ENCODE data around the gene ANKUB1.

ANKUB1 gene

GRCh38 chr3:149753717-149754116 is 38.6 kb downstream of the ANKUB1 start:
- no peaks in the 10 kb centered on the region for H3K9me3 Mint-ChIP-seq (ENCODE audit: low read depth)

GRCh38 chr3:149752788-149753136 is 39.6 kb downstream of the ANKUB1 start:
- H3K27me3 Mint-ChIP-seq: no peaks in the 10 kb centered on the region
- no peaks in the 10 kb centered on the region for H3K9me3 Mint-ChIP-seq (ENCODE audit: low read depth)
- peak overlapping the region; percentile 96 for H3K4me3 Mint-ChIP-seq
- peaks cover 4% of the 10 kb centered on the region for H3K36me3 Mint-ChIP-seq
- H3K27ac Mint-ChIP-seq: peak overlapping the region; percentile 91
- H3K4me1 Mint-ChIP-seq (ENCODE audit: low read depth): peaks cover 31% of the 10 kb centered on the region

More at GRCh38 chr3:149753717-149754116, 38.6 kb downstream of the ANKUB1 start:
- Mint-ChIP-seq H3K4me3 (peak overlapping the region; percentile 96), H3K27ac (no peak overlapping the region), H3K36me3 (peaks cover 4% of the 10 kb centered on the region), H3K27me3 (no peaks in the 10 kb centered on the region), H3K4me1 (ENCODE audit: low read depth) (peaks cover 31% of the 10 kb centered on the region)

- no peaks in the 10 kb centered on the region for H3K9me3 Mint-ChIP-seq (ENCODE audit: low read depth)
- no peaks in the 10 kb centered on the region for H3K27me3 Mint-ChIP-seq
- peak within 1 kb of the TSS; percentile 91 for H3K27ac Mint-ChIP-seq
- H3K4me1 Mint-ChIP-seq (ENCODE audit: low read depth): peaks cover 33% of the 10 kb centered on the region
- peaks cover 6% of the 10 kb centered on the region for H3K36me3 Mint-ChIP-seq
- peak within 1 kb of the TSS; percentile 96 for H3K4me3 Mint-ChIP-seq
These were observed 40.1 kb downstream of the ANKUB1 start, which contains the start of gene COMMD2 for GRCh38 chr3:149752051-149752787. COMMD2 (minus strand) TSS chr3:149752489; CDS start chr3:149752444, 45 bp downstream.

- Mint-ChIP-seq H3K9me3 (ENCODE audit: low read depth) (no peaks in the 10 kb centered on the region), H3K27me3 (no peaks in the 10 kb centered on the region), H3K27ac (peak overlapping the region; percentile 91), H3K4me3 (peak overlapping the region; percentile 96), H3K4me1 (ENCODE audit: low read depth) (peaks cover 35% of the 10 kb centered on the region), H3K36me3 (peaks cover 11% of the 10 kb centered on the region)
These were observed 40.8 kb downstream of the ANKUB1 start for GRCh38 chr3:149751551-149751950.

- Mint-ChIP-seq H3K4me1 (ENCODE audit: low read depth) (peaks cover 20% of the 10 kb centered on the region), H3K36me3 (peaks cover 15% of the 10 kb centered on the region), H3K27me3 (no peaks in the 10 kb centered on the region), H3K27ac (no peak overlapping the region), H3K9me3 (ENCODE audit: low read depth) (no peaks in the 10 kb centered on the region), H3K4me3 (no peak overlapping the region)
These were observed 47.7 kb downstream of the ANKUB1 start for GRCh38 chr3:149744606-149745005.

- H3K27me3 Mint-ChIP-seq: no peaks in the 10 kb centered on the region
- H3K36me3 Mint-ChIP-seq: peaks cover 15% of the 10 kb centered on the region
- no peaks in the 10 kb centered on the region for H3K9me3 Mint-ChIP-seq (ENCODE audit: low read depth)
- H3K27ac Mint-ChIP-seq: no peak overlapping the region
- H3K4me1 Mint-ChIP-seq (ENCODE audit: low read depth): peaks cover 20% of the 10 kb centered on the region
- no peak overlapping the region for H3K4me3 Mint-ChIP-seq
These were observed 48.2 kb downstream of the ANKUB1 start for GRCh38 chr3:149744151-149744550.

GRCh38 chr3:149739396-149739795 is 53.0 kb downstream of the ANKUB1 start:
- H3K27ac Mint-ChIP-seq: no peak overlapping the region
- H3K4me1 Mint-ChIP-seq (ENCODE audit: low read depth): peaks cover 2% of the 10 kb centered on the region
- no peak overlapping the region for H3K4me3 Mint-ChIP-seq
- no peaks in the 10 kb centered on the region for H3K27me3 Mint-ChIP-seq
- no peaks in the 10 kb centered on the region for H3K9me3 Mint-ChIP-seq (ENCODE audit: low read depth)
- peaks cover 6% of the 10 kb centered on the region for H3K36me3 Mint-ChIP-seq

GRCh38 chr3:149738876-149739275 is 53.5 kb downstream of the ANKUB1 start:
- Mint-ChIP-seq H3K27ac (no peak overlapping the region), H3K4me1 (ENCODE audit: low read depth) (peaks cover 1% of the 10 kb centered on the region), H3K9me3 (ENCODE audit: low read depth) (no peaks in the 10 kb centered on the region), H3K36me3 (peaks cover 6% of the 10 kb centered on the region), H3K4me3 (no peak overlapping the region), H3K27me3 (no peaks in the 10 kb centered on the region)

- no peak overlapping the region for H3K27ac Mint-ChIP-seq
- no peak overlapping the region for H3K4me3 Mint-ChIP-seq
- H3K27me3 Mint-ChIP-seq: no peaks in the 10 kb centered on the region
- H3K4me1 Mint-ChIP-seq (ENCODE audit: low read depth): no peaks in the 10 kb centered on the region
- no peaks in the 10 kb centered on the region for H3K9me3 Mint-ChIP-seq (ENCODE audit: low read depth)
- H3K36me3 Mint-ChIP-seq: peaks cover 6% of the 10 kb centered on the region
These were observed 55.5 kb downstream of the ANKUB1 start for GRCh38 chr3:149736953-149737205.

GRCh38 chr3:149736175-149736952 is 56.0 kb downstream of the ANKUB1 start:
- Mint-ChIP-seq H3K4me3 (no peak overlapping the region), H3K27ac (no peak overlapping the region), H3K27me3 (no peaks in the 10 kb centered on the region), H3K36me3 (peaks cover 4% of the 10 kb centered on the region), H3K9me3 (ENCODE audit: low read depth) (no peaks in the 10 kb centered on the region), H3K4me1 (ENCODE audit: low read depth) (no peaks in the 10 kb centered on the region)

GRCh38 chr3:149732234-149732633 is 60.1 kb downstream of the ANKUB1 start:
- no peaks in the 10 kb centered on the region for H3K9me3 Mint-ChIP-seq (ENCODE audit: low read depth)
- no peak overlapping the region for H3K4me3 Mint-ChIP-seq
- peaks cover 2% of the 10 kb centered on the region for H3K36me3 Mint-ChIP-seq
- H3K27ac Mint-ChIP-seq: no peak overlapping the region
- H3K4me1 Mint-ChIP-seq (ENCODE audit: low read depth): no peaks in the 10 kb centered on the region
- H3K27me3 Mint-ChIP-seq: no peaks in the 10 kb centered on the region

- Mint-ChIP-seq H3K4me1 (ENCODE audit: low read depth) (no peaks in the 10 kb centered on the region), H3K27ac (no peak overlapping the region), H3K4me3 (no peak overlapping the region), H3K9me3 (ENCODE audit: low read depth) (peaks cover 4% of the 10 kb centered on the region), H3K27me3 (peaks cover 2% of the 10 kb centered on the region), H3K36me3 (peaks cover 6% of the 10 kb centered on the region)
These were observed 64.7 kb downstream of the ANKUB1 start for GRCh38 chr3:149727656-149728055.

- Mint-ChIP-seq H3K36me3 (peaks cover 6% of the 10 kb centered on the region), H3K27ac (no peak overlapping the region), H3K4me3 (no peak overlapping the region), H3K9me3 (ENCODE audit: low read depth) (peaks cover 8% of the 10 kb centered on the region), H3K27me3 (peaks cover 2% of the 10 kb centered on the region), H3K4me1 (ENCODE audit: low read depth) (no peaks in the 10 kb centered on the region)
These were observed 65.5 kb downstream of the ANKUB1 start for GRCh38 chr3:149726716-149727407.

GRCh38 chr3:149723781-149724180 is 68.6 kb downstream of the ANKUB1 start:
- Mint-ChIP-seq H3K4me3 (no peak overlapping the region), H3K36me3 (peaks cover 10% of the 10 kb centered on the region), H3K4me1 (ENCODE audit: low read depth) (no peaks in the 10 kb centered on the region), H3K27me3 (peaks cover 2% of the 10 kb centered on the region), H3K27ac (no peak overlapping the region), H3K9me3 (ENCODE audit: low read depth) (peaks cover 13% of the 10 kb centered on the region)

GRCh38 chr3:149720918-149721317 is 71.4 kb downstream of the ANKUB1 start:
- Mint-ChIP-seq H3K4me1 (ENCODE audit: low read depth) (no peaks in the 10 kb centered on the region), H3K27me3 (peaks cover 2% of the 10 kb centered on the region), H3K36me3 (peaks cover 10% of the 10 kb centered on the region), H3K4me3 (no peak overlapping the region), H3K27ac (no peak overlapping the region), H3K9me3 (ENCODE audit: low read depth) (peaks cover 13% of the 10 kb centered on the region)
